HCT116 (cell line): ENCODE results near the gene GBGT1. TPM values are rescaled to one million over a fixed set of nuclear protein-coding genes. Genes with fewer than 3 reads are reported as not detected.

Experiments used
- ATAC-seq: fragments of 200-7000 bp; cut with Tn5 transposase; 2 replicates; pipeline ENCODE4 v1.9.1; 2020; ENCODE audit warnings: mild to moderate bottlenecking, moderate library complexity
- BruUV-seq: library from RNA; stranded (reverse); fragments of 400-500 nt; replicated peaks from 2 replicates; lab custom pipeline; 2021; lab: Mats Ljungman, UMichigan
- CTCF ChIA-PET: fragments of 300-600 bp; sonication (Branson Sonifier 250); formaldehyde crosslinking; loops from one replicate; lab custom pipeline; 2021; ENCODE audit warnings: antibody characterized with exemption; lab: Charles Lee
- POLR2A ChIA-PET: fragments of 300-600, 350-600 bp; sonication (Branson Sonifier 250); formaldehyde crosslinking; loops from one replicate; lab custom pipeline; 2021; ENCODE audit warnings: antibody characterized with exemption; lab: Charles Lee
- RAD21 ChIA-PET, 2 experiments: fragments of 300-600 bp; sonication (Branson Sonifier 250); formaldehyde crosslinking; loops; one replicate each; lab custom pipeline; 2023; ENCODE audit warnings: low total read pairs in 2 of 2; ENCODE audit not compliant: uncharacterized antibody in 2 of 2, unreplicated experiment in 2 of 2, low non-redundant PET in 1 of 2; lab: Charles Lee
- DNase-seq: peaks from one replicate; pipeline ENCODE4 v3.0.0-alpha.2; 2010; ENCODE audit warnings: low read depth, low spot score
- H2AFZ ChIP-seq: fragments of 200-600 bp; shearing (Covaris generic), sonication (generic); 2 replicates; pipeline ENCODE4 v1.6.1; 2017; ENCODE audit warnings: low read depth, mixed run types, mixed read lengths, antibody characterized with exemption, low read length; ENCODE audit not compliant: poor library complexity, severe bottlenecking
- H3K27ac ChIP-seq: 2 replicates; pipeline ENCODE4 v1.5.1; 2012; ENCODE audit warnings: low read depth, low read length
- H3K27me3 ChIP-seq: fragments of 200-600 bp; sonication (generic); 2 replicates; pipeline ENCODE4 v1.6.1; 2016; ENCODE audit warnings: mixed run types, low read length, mixed read lengths; ENCODE audit not compliant: insufficient read depth
- H3K36me3 ChIP-seq, 2 experiments: fragments of 200-500 bp in 1 of 2; fragments of 200-600 bp in 1 of 2; sonication (Bioruptor generic) in 1 of 2; sonication (generic) in 1 of 2; 2 replicates each; pipeline versions ENCODE4 v1.5.1 to v1.6.1; 2014 to 2016; ENCODE audit warnings: low read length in 2 of 2, inconsistent platforms in 1 of 2, mixed read lengths in 1 of 2, mixed run types in 1 of 2; ENCODE audit not compliant: insufficient read depth in 2 of 2, control insufficient read depth in 1 of 2
- H3K4me1 ChIP-seq, 2 experiments: fragments of 200-600 bp in 1 of 2; sonication (generic) in 1 of 2; 2 replicates each; pipeline versions ENCODE4 v1.5.1 to v1.6.1; 2012 to 2017; ENCODE audit warnings: low read length in 2 of 2, inconsistent platforms in 1 of 2, mild to moderate bottlenecking in 1 of 2, mixed read lengths in 1 of 2, mixed run types in 1 of 2, moderate library complexity in 1 of 2; ENCODE audit not compliant: insufficient read depth in 2 of 2, control insufficient read depth in 1 of 2
- H3K4me2 ChIP-seq: fragments of 200-600 bp; sonication (generic); 2 replicates; pipeline ENCODE4 v1.6.1; 2017; ENCODE audit warnings: mixed run types, low read length, mixed read lengths
- H3K4me3 ChIP-seq, 2 experiments: fragments of 200-600 bp in 1 of 2; sonication (generic) in 1 of 2; replicated peaks in 1 of 2; 2 replicates each; pipeline ENCODE4 v1.5.1; 2011 to 2016; ENCODE audit warnings: low read length in 2 of 2, control low read depth in 1 of 2, low read depth in 1 of 2, mild to moderate bottlenecking in 1 of 2, mixed read lengths in 1 of 2, mixed run types in 1 of 2
- H3K79me2 ChIP-seq: fragments of 200-600 bp; sonication (generic); 2 replicates; pipeline ENCODE4 v1.6.1; 2017; ENCODE audit warnings: mild to moderate bottlenecking, mixed run types, low read length, moderate library complexity, mixed read lengths; ENCODE audit not compliant: insufficient read depth
- H3K9ac ChIP-seq: fragments of 200-600 bp; sonication (generic); 2 replicates; pipeline ENCODE4 v1.6.1; 2016; ENCODE audit warnings: low read length, mixed read lengths
- H3K9me2 ChIP-seq: fragments of 200-600 bp; sonication (generic), shearing (Covaris generic); 2 replicates; pipeline ENCODE4 v1.6.1; 2017; ENCODE audit warnings: mixed run types, mild to moderate bottlenecking, moderate library complexity; ENCODE audit not compliant: insufficient read depth
- H3K9me3 ChIP-seq, 2 experiments: fragments of 200-500 bp in 1 of 2; fragments of 200-600 bp in 1 of 2; sonication (Bioruptor generic) in 1 of 2; sonication (generic) in 1 of 2; 2 replicates each; pipeline ENCODE4 v1.6.1; 2014 to 2017; ENCODE audit warnings: low read length in 2 of 2, mixed read lengths in 2 of 2, inconsistent platforms in 1 of 2, low read depth in 1 of 2, mild to moderate bottlenecking in 1 of 2, mixed run types in 1 of 2, moderate library complexity in 1 of 2; ENCODE audit not compliant: control insufficient read depth in 1 of 2, insufficient read depth in 1 of 2
- H4K20me1 ChIP-seq: fragments of 200-600 bp; sonication (generic), shearing (Covaris generic); 2 replicates; pipeline ENCODE4 v1.6.1; 2017; ENCODE audit warnings: mixed run types, mild to moderate bottlenecking, moderate library complexity; ENCODE audit not compliant: insufficient read depth
- EGR1 ChIP-seq: IDR thresholded peaks from 2 replicates; pipeline ENCODE4 v1.6.1; 2012; ENCODE audit warnings: low read depth
- ELF1 ChIP-seq: IDR thresholded peaks from 2 replicates; pipeline ENCODE4 v1.6.1; 2012; ENCODE audit warnings: low read depth, borderline replicate concordance
- EZH2 ChIP-seq: fragments of 200-600 bp; sonication (generic); IDR thresholded peaks from 2 replicates; pipeline ENCODE4 v1.6.1; 2017; ENCODE audit warnings: antibody characterized with exemption, mixed run types
- EZH2phosphoT487 ChIP-seq: fragments of 200-600 bp; IDR thresholded peaks from 2 replicates; pipeline ENCODE4 v1.6.1; 2018; ENCODE audit warnings: antibody characterized with exemption, borderline replicate concordance
- JUND ChIP-seq: IDR thresholded peaks from 2 replicates; pipeline ENCODE4 v1.6.1; 2012
- POLR2A ChIP-seq: IDR thresholded peaks from 2 replicates; pipeline ENCODE4 v1.7.0; 2011; ENCODE audit warnings: borderline replicate concordance; ENCODE audit not compliant: insufficient read depth, insufficient read length; ENCODE audit errors: extremely low read depth
- POLR2AphosphoS5 ChIP-seq: IDR thresholded peaks from 2 replicates; pipeline ENCODE4 v1.6.1; 2011; ENCODE audit warnings: mild to moderate bottlenecking, low read depth, low read length, moderate library complexity
- REST ChIP-seq: IDR thresholded peaks from 2 replicates; pipeline ENCODE4 v1.6.1; 2012; ENCODE audit warnings: low read depth
- SIN3A ChIP-seq: IDR thresholded peaks from 2 replicates; pipeline ENCODE4 v1.6.1; 2012; ENCODE audit warnings: low read depth
- SRF ChIP-seq: IDR thresholded peaks from 2 replicates; pipeline ENCODE4 v1.6.1; 2012; ENCODE audit warnings: low read depth
- ZNF274 ChIP-seq: fragments of 200-500 bp; sonication (Bioruptor generic); IDR thresholded peaks from 2 replicates; pipeline ENCODE4 v1.6.1; 2014; ENCODE audit warnings: mild to moderate bottlenecking, low read depth, low read length, inconsistent platforms
- intact Hi-C: fragments of 100-400 bp; cut with micrococcal nuclease; formaldehyde crosslinking; loops from 2 replicates; pipeline ENCODE4 v1.10.0; 2022
- total RNA-seq: library from RNA; stranded (reverse); gene quantifications from one replicate; pipeline ENCODE4 v1.2.1, GENCODE V29; 2021; ENCODE audit not compliant: unreplicated experiment

GBGT1 gene
- total RNA-seq, 1 experiment from 2014 or later, result 0.34 TPM

- H3K9me2 ChIP-seq, result no peaks in the 10 kb centered on the region
- no peak overlapping the region for H3K4me2 ChIP-seq
- no peaks in the 10 kb centered on the region for H3K27me3 ChIP-seq
- no peak for ATAC-seq
- no peaks in the 10 kb centered on the region for H3K9me3 ChIP-seq
- no peaks in the 10 kb centered on the region for H3K36me3 ChIP-seq
- intact Hi-C loops, result no loop called here
- no peaks in the 10 kb centered on the region for H4K20me1 ChIP-seq
- H3K9ac ChIP-seq, result no peak overlapping the region
- DNase-seq, result no peak
- ChIA-PET RAD21 (no interaction called here), CTCF (interaction anchor here (1.4 kb wide), 1 partner anchor 20 kb away, joined by 5 read pairs; no protein-coding TSS in a partner anchor), POLR2A (no interaction called here)
- H3K4me1 ChIP-seq, result 0 out of 4 replicates have a peak, but pooled peaks cover 0 to 3% of the 10 kb centered on the region in 2 experiments
- no peaks in the 10 kb centered on the region for H3K79me2 ChIP-seq
- TF ChIP-seq JUND (no peak), EGR1 (no peak)
- no peak overlapping the region for H3K4me3 ChIP-seq
- H3K27ac ChIP-seq, result no peak overlapping the region
- no peak overlapping the region for H2AFZ ChIP-seq
- BruUV-seq, result no TSS peak
Observed at GRCh38 chr9:133165452-133165730, 1.7 kb upstream of the GBGT1 start.

GRCh38 chr9:133164191-133164590, 477 bp upstream of the GBGT1 start:
- intact Hi-C loops, result no loop called here
- TF ChIP-seq SRF (no peak), EZH2phosphoT487 (no peak), POLR2AphosphoS5 (no peak), EZH2 (no peak), ZNF274 (no peak), ELF1 (no peak), POLR2A (no peak), REST (no peak), SIN3A (no peak), JUND (no peak)
- Histone ChIP-seq H4K20me1 (no peaks in the 10 kb centered on the region), H3K27me3 (no peaks in the 10 kb centered on the region), H3K4me2 (no peak overlapping the region), H3K79me2 (no peaks in the 10 kb centered on the region), H3K9ac (no peak overlapping the region), H3K36me3 (no peaks in the 10 kb centered on the region), H3K4me1 (0 out of 4 replicates have a peak, but pooled peaks cover 0 to 3% of the 10 kb centered on the region in 2 experiments), H3K27ac (no peak overlapping the region), H3K9me2 (no peaks in the 10 kb centered on the region), H3K9me3 (no peaks in the 10 kb centered on the region), H2AFZ (no peak overlapping the region), H3K4me3 (no peak overlapping the region)
- ChIA-PET POLR2A (no interaction called here), CTCF (no interaction called here), RAD21 (no interaction called here)
- no peak for DNase-seq
- BruUV-seq, result no TSS peak
- no peak for ATAC-seq
